HG02571 (cell line): ENCODE measurements around the gene SPINK13.
"Not testable (repeated sequence)": the region's sequence is repeated elsewhere in the genome, so short reads cannot be mapped to it uniquely, and the experiment has no call there.

Experiments used
- ATAC-seq: cut with Tn5 transposase; IDR thresholded peaks from one replicate; pipeline ENCODE4 v1.9.1; 2021; ENCODE audit warnings: mild to moderate bottlenecking, moderate library complexity; ENCODE audit not compliant: unreplicated experiment

SPINK13 gene

GRCh38 chr5:148311484-148311883 lies 42.9 kb downstream of the SPINK13 start:
- no peak for ATAC-seq

DNA sequence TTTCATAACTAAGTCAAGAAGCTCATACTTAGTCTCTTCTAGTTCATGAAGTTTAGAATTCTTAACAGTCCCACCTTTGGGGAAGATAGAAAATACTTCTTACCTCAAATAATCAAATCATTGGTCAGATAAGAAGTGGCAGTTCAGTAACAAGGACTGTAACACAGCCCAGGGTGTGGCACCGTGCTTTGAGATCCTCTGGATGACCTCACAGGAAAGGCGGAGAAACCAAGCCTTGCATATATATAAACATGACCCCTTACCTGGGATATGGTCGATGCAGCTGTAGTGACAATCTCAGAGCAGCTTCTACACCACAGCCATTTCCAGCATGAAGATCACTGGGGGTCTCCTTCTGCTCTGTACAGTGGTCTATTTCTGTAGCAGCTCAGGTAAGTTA lies 43.6 kb downstream of the SPINK13 start, which contains the start of gene SPINK7:
Gene SPINK7, plus strand, starts transcription at position 271 of the 400 bp plus-strand sequence. Its CDS starts 61 bp downstream, at position 332.
- ATAC-seq = no peak

DNA sequence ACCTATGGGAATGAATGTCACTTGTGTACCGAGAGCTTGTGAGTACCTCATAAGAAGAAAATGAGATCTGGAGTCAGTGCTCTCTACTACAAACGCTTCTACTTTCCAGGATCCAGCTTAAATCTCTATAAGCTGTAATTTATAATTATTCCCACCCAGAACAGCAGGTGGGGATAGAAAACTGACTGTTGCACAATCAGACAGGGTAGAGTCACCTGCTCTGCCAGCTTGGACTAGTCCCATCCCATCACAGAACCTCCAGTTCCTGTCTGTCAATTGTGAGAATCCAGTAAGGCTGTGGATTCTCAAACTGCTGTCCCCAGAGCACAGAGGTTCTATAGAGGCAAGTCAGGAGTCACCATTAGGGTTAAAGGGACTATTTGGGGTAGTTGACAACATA lies 45.6 kb downstream of the SPINK13 start:
- no peak for ATAC-seq

DNA sequence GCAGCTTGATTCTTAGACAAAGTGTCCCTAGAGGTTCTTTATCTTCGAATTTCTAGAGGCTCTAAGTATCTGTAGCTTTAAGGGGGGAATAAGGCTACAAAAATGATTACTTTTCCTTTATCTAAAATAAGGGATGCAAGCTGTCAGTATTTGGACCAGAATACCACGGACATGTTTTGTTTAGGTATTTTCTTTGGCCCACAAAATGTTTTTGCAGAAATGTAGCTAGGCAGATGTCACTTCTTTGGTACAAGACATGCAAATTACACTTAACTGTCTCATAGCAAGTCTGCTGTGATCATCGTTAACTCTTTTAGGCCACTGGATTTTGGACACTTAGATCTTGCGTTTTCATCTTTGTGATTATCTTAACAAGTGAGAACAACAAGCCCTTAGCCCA lies 46.1 kb downstream of the SPINK13 start:
- no peak for ATAC-seq

GRCh38 chr5:148320011-148320963 lies 51.7 kb downstream of the SPINK13 start:
- ATAC-seq = not testable (repeated sequence)

- no peak for ATAC-seq
Observed at GRCh38 chr5:148333262-148333849, 64.8 kb downstream of the SPINK13 start.

DNA sequence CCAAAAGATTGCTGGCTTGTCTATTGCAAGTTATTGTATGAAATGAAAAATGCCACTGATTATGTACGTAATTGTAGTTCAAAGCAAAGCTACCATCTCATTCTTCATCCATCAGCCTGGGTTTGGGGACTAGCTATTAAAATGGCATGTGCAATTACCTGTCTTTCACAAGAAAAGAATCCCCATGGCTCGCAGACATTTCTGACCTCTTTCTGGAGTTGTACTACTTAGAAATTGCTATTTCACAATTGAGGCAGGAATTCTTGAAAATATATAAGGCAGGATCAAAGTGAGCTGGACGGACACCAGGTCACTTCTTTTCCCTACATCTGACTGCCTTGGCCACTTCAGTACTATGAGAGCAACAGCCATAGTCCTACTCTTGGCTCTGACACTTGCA lies 66.7 kb downstream of the SPINK13 start, which contains the start of gene SPINK9:
Gene SPINK9, plus strand, starts transcription at position 301 of the 400 bp plus-strand sequence. Its CDS starts 55 bp downstream, at position 356.
- ATAC-seq = no peak
